T-helper 2 cell treated with Interferon-gamma antibody and Interleukin-4, amounts not matched to agents 5 μg/mL and 100 μg/mL, for 36 hours (primary cell): ENCODE measurements around the gene UCK2.

Experiments
- DNase-seq: peaks from one replicate; pipeline ENCODE4 v3.0.0; 2021; ENCODE audit warnings: low spot score
- H3K27ac Mint-ChIP-seq: one replicate; pipeline ENCODE4 v1.8.0; 2021; ENCODE audit warnings: mild to moderate bottlenecking, mixed read lengths
- H3K27me3 Mint-ChIP-seq: one replicate; pipeline ENCODE4 v1.8.0; 2021; ENCODE audit warnings: low read depth, mixed read lengths
- H3K36me3 Mint-ChIP-seq: one replicate; pipeline ENCODE4 v1.8.0; 2021; ENCODE audit warnings: low read depth, mixed read lengths
- H3K4me1 Mint-ChIP-seq: one replicate; pipeline ENCODE4 v1.8.0; 2021; ENCODE audit warnings: low read depth, mixed read lengths
- H3K4me3 Mint-ChIP-seq: one replicate; pipeline ENCODE4 v1.8.0; 2022; ENCODE audit warnings: mild to moderate bottlenecking, moderate library complexity, mixed read lengths
- H3K9me3 Mint-ChIP-seq: one replicate; pipeline ENCODE4 v1.8.0; 2021; ENCODE audit warnings: mixed read lengths

UCK2 gene

GRCh38 chr1:165826565-165827267 is 698 bp upstream of the UCK2 start:
- peaks cover 8% of the 10 kb centered on the region for H3K27me3 Mint-ChIP-seq
- H3K36me3 Mint-ChIP-seq, result peaks cover 5% of the 10 kb centered on the region
- peak overlapping the region; percentile 64 for H3K27ac Mint-ChIP-seq
- no peaks in the 10 kb centered on the region for H3K9me3 Mint-ChIP-seq
- H3K4me3 Mint-ChIP-seq, result peak overlapping the region; percentile 82
- peaks cover 19% of the 10 kb centered on the region for H3K4me1 Mint-ChIP-seq
- DNase-seq, result no peak

- Mint-ChIP-seq H3K27me3 (peaks cover 4% of the 10 kb centered on the region), H3K9me3 (no peaks in the 10 kb centered on the region), H3K4me1 (peaks cover 26% of the 10 kb centered on the region), H3K27ac (peak overlapping the region; percentile 81), H3K36me3 (peaks cover 10% of the 10 kb centered on the region), H3K4me3 (peak overlapping the region; percentile 98)
- DNase-seq, result peak; percentile 48
Measured at GRCh38 chr1:165828103-165828668, 772 bp downstream of the UCK2 start.

GRCh38 chr1:165828669-165829329 is 1.4 kb downstream of the UCK2 start:
- Mint-ChIP-seq H3K36me3 (peaks cover 10% of the 10 kb centered on the region), H3K9me3 (no peaks in the 10 kb centered on the region), H3K27me3 (peaks cover 4% of the 10 kb centered on the region), H3K27ac (peak overlapping the region; percentile 81), H3K4me1 (peaks cover 31% of the 10 kb centered on the region), H3K4me3 (peak overlapping the region; percentile 98)
- DNase-seq, result peak; percentile 20

- no peak overlapping the region for H3K4me3 Mint-ChIP-seq
- peaks cover 4% of the 10 kb centered on the region for H3K27me3 Mint-ChIP-seq
- peaks cover 10% of the 10 kb centered on the region for H3K36me3 Mint-ChIP-seq
- no peak for DNase-seq
- H3K4me1 Mint-ChIP-seq, result peaks cover 32% of the 10 kb centered on the region
- no peak overlapping the region for H3K27ac Mint-ChIP-seq
- no peaks in the 10 kb centered on the region for H3K9me3 Mint-ChIP-seq
Measured at GRCh38 chr1:165829888-165830287, 2.5 kb downstream of the UCK2 start.

- no peak for DNase-seq
- H3K27me3 Mint-ChIP-seq, result no peaks in the 10 kb centered on the region
- no peak overlapping the region for H3K4me3 Mint-ChIP-seq
- no peak overlapping the region for H3K27ac Mint-ChIP-seq
- H3K4me1 Mint-ChIP-seq, result peaks cover 31% of the 10 kb centered on the region
- peaks cover 10% of the 10 kb centered on the region for H3K36me3 Mint-ChIP-seq
- no peaks in the 10 kb centered on the region for H3K9me3 Mint-ChIP-seq
Measured at GRCh38 chr1:165831146-165831545, 3.7 kb downstream of the UCK2 start.

GRCh38 chr1:165832902-165833301 is 5.5 kb downstream of the UCK2 start:
- H3K9me3 Mint-ChIP-seq, result no peaks in the 10 kb centered on the region
- H3K27ac Mint-ChIP-seq, result no peak overlapping the region

GRCh38 chr1:165833358-165833757 is 5.9 kb downstream of the UCK2 start:
- H3K27me3 Mint-ChIP-seq, result no peaks in the 10 kb centered on the region
- H3K4me3 Mint-ChIP-seq, result no peak overlapping the region
- peaks cover 15% of the 10 kb centered on the region for H3K36me3 Mint-ChIP-seq
- H3K27ac Mint-ChIP-seq, result peak overlapping the region; percentile 6
- no peak for DNase-seq
- peaks cover 33% of the 10 kb centered on the region for H3K4me1 Mint-ChIP-seq
- no peaks in the 10 kb centered on the region for H3K9me3 Mint-ChIP-seq

More at GRCh38 chr1:165832902-165833301, 5.5 kb downstream of the UCK2 start:
- DNase-seq, result no peak
- Mint-ChIP-seq H3K36me3 (peaks cover 13% of the 10 kb centered on the region), H3K4me1 (peaks cover 28% of the 10 kb centered on the region), H3K4me3 (no peak overlapping the region), H3K27me3 (no peaks in the 10 kb centered on the region)

- Mint-ChIP-seq H3K4me3 (no peak overlapping the region), H3K36me3 (peaks cover 15% of the 10 kb centered on the region), H3K27ac (no peak overlapping the region), H3K27me3 (no peaks in the 10 kb centered on the region), H3K4me1 (peaks cover 31% of the 10 kb centered on the region), H3K9me3 (no peaks in the 10 kb centered on the region)
- no peak for DNase-seq
Measured at GRCh38 chr1:165834229-165834628, 6.8 kb downstream of the UCK2 start.

GRCh38 chr1:165834881-165835280 is 7.5 kb downstream of the UCK2 start:
- no peaks in the 10 kb centered on the region for H3K9me3 Mint-ChIP-seq
- no peak overlapping the region for H3K27ac Mint-ChIP-seq
- peaks cover 31% of the 10 kb centered on the region for H3K4me1 Mint-ChIP-seq
- H3K4me3 Mint-ChIP-seq, result no peak overlapping the region
- H3K27me3 Mint-ChIP-seq, result no peaks in the 10 kb centered on the region
- no peak for DNase-seq
- peaks cover 13% of the 10 kb centered on the region for H3K36me3 Mint-ChIP-seq

- no peak overlapping the region for H3K27ac Mint-ChIP-seq
Measured at GRCh38 chr1:165836664-165837482, 9.5 kb downstream of the UCK2 start.

GRCh38 chr1:165837838-165838364 is 10.5 kb downstream of the UCK2 start:
- Mint-ChIP-seq H3K4me3 (no peak overlapping the region), H3K4me1 (peaks cover 48% of the 10 kb centered on the region), H3K36me3 (peaks cover 10% of the 10 kb centered on the region), H3K27ac (no peak overlapping the region), H3K27me3 (no peaks in the 10 kb centered on the region), H3K9me3 (no peaks in the 10 kb centered on the region)
- no peak for DNase-seq

More at GRCh38 chr1:165836664-165837482, 9.5 kb downstream of the UCK2 start:
- peaks cover 13% of the 10 kb centered on the region for H3K36me3 Mint-ChIP-seq
- H3K9me3 Mint-ChIP-seq, result no peaks in the 10 kb centered on the region
- DNase-seq, result no peak
- no peaks in the 10 kb centered on the region for H3K27me3 Mint-ChIP-seq
- H3K4me1 Mint-ChIP-seq, result peaks cover 43% of the 10 kb centered on the region
- no peak overlapping the region for H3K4me3 Mint-ChIP-seq

- Mint-ChIP-seq H3K36me3 (peaks cover 10% of the 10 kb centered on the region), H3K27ac (no peak overlapping the region), H3K9me3 (no peaks in the 10 kb centered on the region), H3K4me3 (no peak overlapping the region), H3K4me1 (peaks cover 54% of the 10 kb centered on the region), H3K27me3 (no peaks in the 10 kb centered on the region)
- DNase-seq, result no peak
Measured at GRCh38 chr1:165840423-165840822, 13.0 kb downstream of the UCK2 start.

GRCh38 chr1:165841582-165842017 is 14.2 kb downstream of the UCK2 start:
- peaks cover 8% of the 10 kb centered on the region for H3K36me3 Mint-ChIP-seq
- no peak for DNase-seq
- H3K4me1 Mint-ChIP-seq, result peaks cover 62% of the 10 kb centered on the region
- H3K4me3 Mint-ChIP-seq, result no peak overlapping the region
- H3K27ac Mint-ChIP-seq, result no peak overlapping the region
- no peaks in the 10 kb centered on the region for H3K27me3 Mint-ChIP-seq
- no peaks in the 10 kb centered on the region for H3K9me3 Mint-ChIP-seq
